OCI-LY3 (cell line): ENCODE results near the gene CFAP54.

ENCODE experiments used
- CTCF ChIP-seq: fragments of 200-600, 300-600 bp; sonication (generic); IDR thresholded peaks from 2 replicates; pipeline ENCODE4 v1.5.1; 2014; ENCODE audit warnings: antibody characterized with exemption, low read length, low read depth
- EZH2phosphoT487 ChIP-seq: fragments of 200-600 bp; shearing (Covaris generic); IDR thresholded peaks from 2 replicates; pipeline ENCODE4 v1.6.1; 2018; ENCODE audit warnings: antibody characterized with exemption, mixed run types, low read depth

- no peak for TF ChIP-seq CTCF
- TF ChIP-seq EZH2phosphoT487: no peak
Observed at GRCh38 chr12:96809522-96809921, 320.1 kb downstream of the CFAP54 start.
